Measurements from ENCODE around the gene PDS5B. TPM values are rescaled to one million over a fixed set of nuclear protein-coding genes. Genes with fewer than 3 reads are reported as not detected.

The PDS5B gene
- total RNA-seq, 2 donors from 2014 or later: 46.9 to 57.1 TPM

GRCh38 chr13:32587811-32588170, 1.5 kb downstream of the PDS5B start:
- WGBS, 2 experiments (ENCODE audit: insufficient coverage in 1 of 2, insufficient read length in 1 of 2): 5 to 7% methylated on average over 6 to 7 of the region's 8 CpGs
- Mint-ChIP-seq H3K4me3 (peak overlapping the region; percentile 93), H3K9me3 (no peaks in the 10 kb centered on the region), H3K27me3 (ENCODE audit: insufficient read depth) (peaks cover 16% of the 10 kb centered on the region), H3K4me1 (peaks cover 30% of the 10 kb centered on the region), H3K36me3 (ENCODE audit: low read depth) (no peaks in the 10 kb centered on the region), H3K27ac (peak overlapping the region; percentile 96)
- H3K27ac ChIP-seq (ENCODE audit: low read depth, low read length): peak overlapping the region; percentile 79
- H3K4me1 ChIP-seq (ENCODE audit: control insufficient read depth, insufficient read depth, low read length): peaks cover 5% of the 10 kb centered on the region
- H3K9me3 ChIP-seq (ENCODE audit: control insufficient read depth, low read length): no peaks in the 10 kb centered on the region
- TF ChIP-seq CTCF (conservative IDR thresholded peaks at IDR 0.05): no peak
- no peaks in the 10 kb centered on the region for H3K27me3 ChIP-seq (ENCODE audit: control insufficient read depth, insufficient read depth, low read length, poor library complexity, severe bottlenecking)
- H3K9ac ChIP-seq (ENCODE audit: extremely low read depth, low read length, poor library complexity, severe bottlenecking): peak overlapping the region; percentile 75
- DNase-seq: no peak
- H3K4me3 ChIP-seq (ENCODE audit: low read length): peak overlapping the region; percentile 93
- no peaks in the 10 kb centered on the region for H3K36me3 ChIP-seq (ENCODE audit: control insufficient read depth, insufficient read depth, low read length)

- no peak for TF ChIP-seq CTCF (conservative IDR thresholded peaks at IDR 0.05)
- peaks cover 5% of the 10 kb centered on the region for H3K4me1 ChIP-seq (ENCODE audit: control insufficient read depth, insufficient read depth, low read length)
- DNase-seq: no peak
- H3K36me3 ChIP-seq (ENCODE audit: control insufficient read depth, insufficient read depth, low read length): no peaks in the 10 kb centered on the region
- peak overlapping the region; percentile 75 for H3K9ac ChIP-seq (ENCODE audit: extremely low read depth, low read length, poor library complexity, severe bottlenecking)
- H3K27ac ChIP-seq (ENCODE audit: low read depth, low read length): no peak overlapping the region
- no peaks in the 10 kb centered on the region for H3K9me3 ChIP-seq (ENCODE audit: control insufficient read depth, low read length)
- H3K27me3 ChIP-seq (ENCODE audit: control insufficient read depth, insufficient read depth, low read length, poor library complexity, severe bottlenecking): no peaks in the 10 kb centered on the region
- peaks cover 14% of the 10 kb centered on the region for H3K27me3 Mint-ChIP-seq (ENCODE audit: insufficient read depth)
- peak overlapping the region; percentile 4 for H3K27ac Mint-ChIP-seq
- H3K4me3 Mint-ChIP-seq: peak overlapping the region; percentile 93
- H3K9me3 Mint-ChIP-seq: no peaks in the 10 kb centered on the region
- H3K4me1 Mint-ChIP-seq: peaks cover 30% of the 10 kb centered on the region
- H3K4me3 ChIP-seq (ENCODE audit: low read length): peak overlapping the region; percentile 93
- no peaks in the 10 kb centered on the region for H3K36me3 Mint-ChIP-seq (ENCODE audit: low read depth)
- WGBS, 2 experiments (ENCODE audit: insufficient coverage in 1 of 2, insufficient read length in 1 of 2): 75 to 77% methylated on average over 5 of the region's 5 CpGs
These were observed 2.5 kb downstream of the PDS5B start for GRCh38 chr13:32588736-32589135.

- Histone ChIP-seq H3K27me3 (ENCODE audit: control insufficient read depth, insufficient read depth, low read length, poor library complexity, severe bottlenecking) (no peaks in the 10 kb centered on the region), H3K9ac (ENCODE audit: extremely low read depth, low read length, poor library complexity, severe bottlenecking) (no peak overlapping the region), H3K4me1 (ENCODE audit: control insufficient read depth, insufficient read depth, low read length) (peaks cover 5% of the 10 kb centered on the region), H3K27ac (ENCODE audit: low read depth, low read length) (no peak overlapping the region), H3K9me3 (ENCODE audit: control insufficient read depth, low read length) (no peaks in the 10 kb centered on the region), H3K36me3 (ENCODE audit: control insufficient read depth, insufficient read depth, low read length) (no peaks in the 10 kb centered on the region), H3K4me3 (ENCODE audit: low read length) (peak overlapping the region; percentile 93)
- peaks cover 30% of the 10 kb centered on the region for H3K4me1 Mint-ChIP-seq
- H3K9me3 Mint-ChIP-seq: no peaks in the 10 kb centered on the region
- H3K36me3 Mint-ChIP-seq (ENCODE audit: low read depth): no peaks in the 10 kb centered on the region
- DNase-seq: no peak
- TF ChIP-seq CTCF (conservative IDR thresholded peaks at IDR 0.05): no peak
- no peak overlapping the region for H3K27ac Mint-ChIP-seq
- WGBS, 2 experiments (ENCODE audit: insufficient coverage in 1 of 2, insufficient read length in 1 of 2): 88 to 96% methylated on average over 7 to 8 of the region's 8 CpGs
- H3K4me3 Mint-ChIP-seq: no peak overlapping the region
- peaks cover 12% of the 10 kb centered on the region for H3K27me3 Mint-ChIP-seq (ENCODE audit: insufficient read depth)
These were observed 3.2 kb downstream of the PDS5B start for GRCh38 chr13:32589471-32589870.

All from endodermal cell (in vitro differentiated cells).